Naive B cell (primary cell): ENCODE measurements around the gene ZNF212. TPM values are rescaled to one million over a fixed set of nuclear protein-coding genes. Genes with fewer than 3 reads are reported as not detected.
"Not testable (repeated sequence)": the region's sequence is repeated elsewhere in the genome, so short reads cannot be mapped to it uniquely, and the experiment has no call there.

Experiments
- ATAC-seq, 2 donors: fragments of 150-1000 bp; cut with Tn5 transposase; 2 replicates each; pipeline ENCODE4 v1.10.0; 2021; ENCODE audit warnings: low read depth in 2 of 2, mild to moderate bottlenecking in 2 of 2, moderate library complexity in 2 of 2
- DNase-seq: peaks from one replicate; pipeline ENCODE4 v3.0.0; 2022
- H3K27ac Mint-ChIP-seq, 6 donors: one replicate each; pipeline ENCODE4 v1.8.0; 2020 to 2022; ENCODE audit warnings: mild to moderate bottlenecking in 6 of 6, mixed read lengths in 6 of 6, moderate library complexity in 5 of 6, inconsistent platforms in 2 of 6
- H3K27me3 Mint-ChIP-seq, 3 donors: one replicate each; pipeline ENCODE4 v1.8.0; 2021 to 2022; ENCODE audit warnings: mixed read lengths in 3 of 3, mild to moderate bottlenecking in 1 of 3
- H3K36me3 Mint-ChIP-seq, 2 donors: one replicate each; pipeline ENCODE4 v1.8.0; 2020 to 2022; ENCODE audit warnings: mixed read lengths in 2 of 2, inconsistent platforms in 1 of 2, mild to moderate bottlenecking in 1 of 2
- H3K4me1 Mint-ChIP-seq, 3 donors: one replicate each; pipeline ENCODE4 v1.8.0; 2020 to 2022; ENCODE audit warnings: mixed read lengths in 3 of 3, inconsistent platforms in 1 of 3, mild to moderate bottlenecking in 1 of 3, moderate library complexity in 1 of 3
- H3K4me3 Mint-ChIP-seq, 8 donors: one replicate each; pipeline ENCODE4 v1.8.0; 2020 to 2022; ENCODE audit warnings: mild to moderate bottlenecking in 8 of 8, mixed read lengths in 8 of 8, moderate library complexity in 8 of 8, inconsistent platforms in 2 of 8
- H3K9me3 Mint-ChIP-seq, 7 donors: one replicate each; pipeline ENCODE4 v1.8.0; 2020 to 2022; ENCODE audit warnings: mixed read lengths in 7 of 7, mild to moderate bottlenecking in 5 of 7, inconsistent platforms in 2 of 7, moderate library complexity in 1 of 7
- polyA plus RNA-seq, 6 donors: library from polyadenylated mRNA; unstranded; fragments of 300-500 nt; fragmentation: Illumina TruSeq; gene quantifications; one replicate each; pipeline ENCODE4 v1.2.3, GENCODE V29; 2021; ENCODE audit warnings: low read depth in 6 of 6

ZNF212 gene
- polyA plus RNA-seq, 6 donors from 2014 or later: 1.8 to 10.3 (median 5.5) TPM

- no peak for DNase-seq
- no peak for ATAC-seq
- no peak overlapping the region for H3K4me3 Mint-ChIP-seq
- H3K27me3 Mint-ChIP-seq: no peaks in the 10 kb centered on the region
- peak overlapping the region in 2 of 6 donors; percentile 14 to 15 for H3K27ac Mint-ChIP-seq
- peaks cover 26 to 42% (median 30%) of the 10 kb centered on the region in 3 donors for H3K4me1 Mint-ChIP-seq
- H3K36me3 Mint-ChIP-seq: peaks cover 0 to 14% of the 10 kb centered on the region in 2 donors
- H3K9me3 Mint-ChIP-seq: no peaks in the 10 kb centered on the region
These were observed 9.3 kb downstream of the ZNF212 start for GRCh38 chr7:149248777-149249176.

DNA sequence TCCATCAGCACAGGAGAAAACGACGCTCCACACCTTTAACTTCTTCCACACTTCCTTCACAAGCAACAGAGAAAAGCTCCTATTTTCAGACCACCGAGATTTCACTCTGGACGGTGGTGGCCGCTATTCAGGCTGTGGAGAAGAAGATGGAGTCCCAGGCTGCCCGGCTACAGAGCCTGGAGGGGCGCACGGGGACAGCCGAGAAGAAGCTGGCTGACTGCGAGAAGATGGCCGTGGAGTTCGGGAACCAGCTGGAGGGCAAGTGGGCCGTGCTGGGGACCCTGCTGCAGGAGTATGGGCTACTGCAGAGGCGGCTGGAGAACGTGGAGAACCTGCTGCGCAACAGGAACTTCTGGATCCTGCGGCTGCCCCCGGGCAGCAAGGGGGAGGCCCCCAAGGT lies 10.7 kb downstream of the ZNF212 start:
- not testable (repeated sequence) for H3K9me3 Mint-ChIP-seq, DNase-seq, H3K27me3 Mint-ChIP-seq, ATAC-seq
- Mint-ChIP-seq H3K36me3 (peaks cover 0 to 14% of the 10 kb centered on the region in 2 donors), H3K27ac (peak overlapping the region in 1 of 6 donors; percentile 69), H3K4me1 (peaks cover 16 to 33% (median 23%) of the 10 kb centered on the region in 3 donors), H3K4me3 (peak overlapping the region in 1 of 8 donors; percentile 59)

GRCh38 chr7:149251518-149251917 lies 12.1 kb downstream of the ZNF212 start:
- not testable (repeated sequence) for ATAC-seq, H3K27ac Mint-ChIP-seq, H3K4me3 Mint-ChIP-seq, H3K27me3 Mint-ChIP-seq, DNase-seq, H3K9me3 Mint-ChIP-seq
- H3K36me3 Mint-ChIP-seq: peaks cover 5 to 14% of the 10 kb centered on the region in 2 donors
- H3K4me1 Mint-ChIP-seq: peaks cover 6 to 19% (median 13%) of the 10 kb centered on the region in 3 donors

DNA sequence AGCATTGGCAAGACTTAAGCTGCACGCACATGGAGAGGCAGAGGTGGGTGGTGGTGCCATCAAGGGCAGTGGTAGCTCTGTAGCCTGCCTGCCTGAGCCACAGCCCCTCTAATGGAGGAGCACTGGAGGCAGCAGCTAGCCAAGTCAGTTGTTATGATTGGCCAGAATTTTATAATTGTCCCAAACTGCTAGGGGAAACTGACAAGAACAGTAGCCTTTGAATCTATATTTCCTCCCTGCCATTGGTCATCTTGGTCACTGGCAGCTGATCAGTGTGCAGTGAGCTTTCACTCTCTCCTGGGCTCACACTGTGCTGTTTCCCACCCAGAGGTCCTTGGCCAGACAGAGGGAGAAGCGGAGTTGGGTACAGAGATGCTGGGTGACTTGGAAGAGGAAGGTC lies 12.9 kb downstream of the ZNF212 start:
- no peak for DNase-seq
- Mint-ChIP-seq H3K9me3 (no peaks in the 10 kb centered on the region), H3K27ac (no peak overlapping the region), H3K27me3 (no peaks in the 10 kb centered on the region), H3K36me3 (peaks cover 5 to 14% of the 10 kb centered on the region in 2 donors), H3K4me3 (no peak overlapping the region), H3K4me1 (peaks cover 4 to 18% (median 13%) of the 10 kb centered on the region in 3 donors)
- no peak for ATAC-seq

DNA sequence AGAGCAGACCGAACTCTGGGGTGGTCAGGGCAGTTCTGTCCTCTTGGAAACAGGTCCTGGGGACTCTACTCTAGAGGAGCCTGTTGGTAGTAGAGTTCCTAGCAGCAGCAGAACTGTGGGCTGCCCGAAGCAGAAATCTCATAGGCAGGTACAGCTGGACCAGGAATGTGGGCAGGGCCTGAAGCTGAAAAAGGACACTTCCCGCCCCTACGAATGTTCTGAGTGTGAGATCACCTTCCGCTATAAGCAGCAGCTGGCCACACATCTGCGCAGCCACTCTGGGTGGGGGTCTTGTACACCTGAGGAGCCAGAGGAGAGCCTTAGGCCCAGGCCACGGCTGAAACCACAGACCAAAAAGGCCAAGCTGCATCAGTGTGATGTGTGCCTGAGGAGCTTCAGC lies 14.2 kb downstream of the ZNF212 start:
- Mint-ChIP-seq H3K27me3 (no peaks in the 10 kb centered on the region), H3K27ac (no peak overlapping the region)
- ATAC-seq: no peak

GRCh38 chr7:149254181-149254858 lies 14.9 kb downstream of the ZNF212 start:
- ATAC-seq: no peak
- Mint-ChIP-seq H3K4me3 (no peak overlapping the region), H3K36me3 (peaks cover 5 to 14% of the 10 kb centered on the region in 2 donors)

More for the DNA sequence above, 14.2 kb downstream of the ZNF212 start:
- Mint-ChIP-seq H3K36me3 (peaks cover 5 to 14% of the 10 kb centered on the region in 2 donors), H3K9me3 (no peaks in the 10 kb centered on the region), H3K4me3 (no peak overlapping the region), H3K4me1 (peaks cover 5 to 13% (median 6%) of the 10 kb centered on the region in 3 donors)
- no peak for DNase-seq

DNA sequence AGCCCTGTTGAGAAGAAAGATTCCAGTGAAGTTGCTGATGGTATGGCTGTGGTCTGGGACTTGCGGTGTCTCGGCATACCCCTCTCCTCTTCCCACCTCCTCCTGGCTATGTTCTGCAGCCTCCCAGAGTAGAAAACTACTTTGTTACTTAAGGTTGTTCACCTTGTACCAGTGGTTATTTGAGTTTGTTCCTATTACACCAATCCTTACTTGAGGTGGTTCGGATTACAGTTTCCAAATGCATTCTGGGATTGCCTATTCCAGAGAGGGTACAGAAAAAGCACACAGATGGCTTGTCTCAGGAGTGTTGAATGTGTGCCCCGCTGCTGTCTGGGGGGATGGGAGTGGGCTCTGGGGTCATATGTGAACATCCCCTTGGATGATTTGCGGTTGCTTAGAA lies 15.7 kb downstream of the ZNF212 start:
- H3K27ac Mint-ChIP-seq: peak overlapping the region in 1 of 6 donors; percentile 40
- H3K36me3 Mint-ChIP-seq: peaks cover 5 to 14% of the 10 kb centered on the region in 2 donors

More at GRCh38 chr7:149254181-149254858, 14.9 kb downstream of the ZNF212 start:
- Mint-ChIP-seq H3K27ac (no peak overlapping the region), H3K9me3 (no peaks in the 10 kb centered on the region), H3K27me3 (no peaks in the 10 kb centered on the region), H3K4me1 (peaks cover 4 to 11% (median 5%) of the 10 kb centered on the region in 3 donors)
- no peak for DNase-seq

DNA sequence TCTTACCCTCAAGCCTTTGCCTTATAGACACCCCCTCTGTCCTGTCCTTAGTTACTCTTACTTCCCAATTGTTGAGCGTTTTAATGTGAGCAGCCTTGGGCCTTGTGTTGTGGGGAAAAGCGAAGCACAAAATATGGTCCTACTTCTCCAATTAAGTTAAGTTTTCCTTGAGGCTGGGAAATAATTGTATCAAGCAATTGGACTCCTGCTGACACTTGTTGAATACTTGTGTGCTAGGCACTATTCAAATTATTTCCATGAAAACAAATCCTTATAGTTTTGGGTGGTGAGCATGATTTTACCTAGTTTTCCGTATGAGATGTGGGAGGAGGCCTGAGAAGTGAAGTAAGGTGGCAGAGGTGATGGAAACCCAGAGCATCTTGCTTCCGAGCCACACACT lies 17.1 kb downstream of the ZNF212 start:
- peaks cover 5 to 11% (median 10%) of the 10 kb centered on the region in 3 donors for H3K4me1 Mint-ChIP-seq
- H3K4me3 Mint-ChIP-seq: no peak overlapping the region
- no peaks in the 10 kb centered on the region for H3K27me3 Mint-ChIP-seq
- no peaks in the 10 kb centered on the region for H3K9me3 Mint-ChIP-seq
- no peak for ATAC-seq
- no peak for DNase-seq
- peak overlapping the region in 1 of 6 donors; percentile 56 for H3K27ac Mint-ChIP-seq
- H3K36me3 Mint-ChIP-seq: peaks cover 5 to 11% of the 10 kb centered on the region in 2 donors

More for the DNA sequence above, 15.7 kb downstream of the ZNF212 start:
- H3K4me3 Mint-ChIP-seq: peak overlapping the region in 1 of 8 donors; percentile 30
- no peaks in the 10 kb centered on the region for H3K9me3 Mint-ChIP-seq
- ATAC-seq: no peak
- no peaks in the 10 kb centered on the region for H3K27me3 Mint-ChIP-seq
- DNase-seq: no peak
- H3K4me1 Mint-ChIP-seq: peaks cover 4 to 11% (median 5%) of the 10 kb centered on the region in 3 donors

GRCh38 chr7:149257146-149257545 lies 17.7 kb downstream of the ZNF212 start:
- Mint-ChIP-seq H3K27me3 (no peaks in the 10 kb centered on the region), H3K9me3 (no peaks in the 10 kb centered on the region), H3K4me3 (no peak overlapping the region), H3K27ac (no peak overlapping the region), H3K4me1 (peaks cover 6 to 11% (median 11%) of the 10 kb centered on the region in 3 donors), H3K36me3 (peaks cover 5 to 6% of the 10 kb centered on the region in 2 donors)
- no peak for DNase-seq
- no peak for ATAC-seq

DNA sequence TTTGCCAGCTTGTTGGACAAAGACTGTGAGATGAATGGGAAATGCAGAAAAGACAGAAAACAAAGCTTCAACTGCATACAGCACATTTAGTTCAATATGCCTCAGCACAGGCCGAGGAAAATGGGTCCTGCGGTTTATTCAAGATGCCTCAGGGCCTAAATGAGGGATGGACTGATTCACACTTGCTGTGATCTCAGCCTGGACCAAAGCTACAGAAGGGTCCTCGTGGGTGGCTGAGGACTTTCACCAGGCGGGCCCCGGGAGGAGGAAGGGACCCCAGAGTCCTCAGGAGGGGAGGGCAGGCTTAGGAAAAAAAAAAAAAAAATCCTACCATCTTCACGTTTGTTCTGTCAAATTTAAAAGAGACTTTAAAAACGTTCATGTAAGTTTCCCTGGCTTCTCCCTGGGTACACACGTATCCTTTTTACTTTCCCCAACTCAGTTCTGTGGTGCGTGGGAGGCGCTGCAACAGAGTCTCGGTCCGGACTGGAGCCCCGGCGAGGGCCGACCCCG lies 21.9 kb downstream of the ZNF212 start:
- no peaks in the 10 kb centered on the region for H3K9me3 Mint-ChIP-seq
- H3K4me3 Mint-ChIP-seq: peak overlapping the region; percentile 84 to 92 (median 91)
- no peaks in the 10 kb centered on the region for H3K27me3 Mint-ChIP-seq
- peaks cover 0 to 2% of the 10 kb centered on the region in 2 donors for H3K36me3 Mint-ChIP-seq
- H3K27ac Mint-ChIP-seq: peak overlapping the region; percentile 49 to 97 (median 86)
- DNase-seq (no peak), ATAC-seq (no peak)
- H3K4me1 Mint-ChIP-seq: peaks cover 21 to 37% (median 23%) of the 10 kb centered on the region in 3 donors

DNA sequence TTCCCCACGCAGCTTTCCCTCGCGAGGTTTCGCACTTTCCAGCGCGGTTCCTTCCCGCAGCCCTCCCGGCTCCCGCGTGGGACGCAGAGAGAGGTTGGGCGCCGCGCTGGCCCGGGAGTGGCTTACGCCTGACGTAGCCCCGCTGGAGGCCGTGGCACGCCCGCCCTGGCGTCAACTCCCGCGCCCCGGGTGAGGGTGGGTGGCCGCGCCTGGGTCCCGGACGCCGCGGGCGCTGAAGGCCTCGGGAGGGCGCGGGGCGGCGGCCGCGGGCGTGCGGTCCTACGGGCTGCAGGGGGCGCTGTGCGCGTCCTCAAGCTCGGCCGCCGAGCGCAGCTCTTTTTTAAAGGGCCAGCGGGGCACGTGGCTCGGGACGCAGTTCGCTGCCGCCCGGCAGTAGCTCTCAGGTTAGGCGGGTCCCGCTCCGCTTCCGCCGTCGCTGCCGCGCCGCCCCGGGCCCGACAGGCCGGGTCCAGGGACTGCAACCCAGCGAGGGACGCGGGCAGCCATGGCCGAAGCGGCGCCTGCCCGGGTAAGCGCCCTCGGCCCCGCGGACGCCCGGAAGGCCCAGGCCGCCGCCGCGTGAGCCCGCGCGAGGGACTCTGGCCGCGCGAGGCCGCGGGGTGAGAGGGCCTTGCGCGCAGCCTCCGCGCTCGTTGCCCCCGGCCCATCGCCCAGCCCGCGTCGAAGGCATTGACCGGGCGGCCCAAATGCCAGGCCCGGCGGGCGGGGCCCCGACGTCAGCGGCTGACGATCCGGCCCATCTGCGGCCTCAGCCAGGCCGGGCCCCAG lies 22.6 kb downstream of the ZNF212 start, which contains the start of gene ZNF783:
Gene ZNF783 (plus strand): TSS at position 368 of the 789 bp plus-strand sequence. CDS start 138 bp downstream, at position 506.
- peaks cover 0 to 9% of the 10 kb centered on the region in 2 donors for H3K36me3 Mint-ChIP-seq

DNA sequence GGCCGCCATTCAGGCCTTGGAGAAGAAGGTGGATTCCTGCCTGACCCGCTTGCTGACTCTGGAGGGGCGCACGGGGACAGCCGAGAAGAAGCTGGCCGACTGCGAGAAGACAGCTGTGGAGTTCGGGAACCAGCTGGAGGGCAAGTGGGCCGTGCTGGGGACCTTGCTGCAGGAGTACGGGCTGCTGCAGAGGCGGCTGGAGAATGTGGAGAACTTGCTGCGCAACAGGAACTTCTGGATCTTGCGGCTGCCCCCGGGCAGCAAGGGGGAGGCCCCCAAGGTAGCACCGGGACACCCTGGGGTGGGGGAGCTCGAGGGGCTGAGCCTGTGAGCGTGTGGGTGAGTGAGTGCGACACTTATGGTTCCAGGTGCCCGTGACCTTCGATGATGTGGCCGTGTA lies 27.0 kb downstream of the ZNF212 start:
- peaks cover 17 to 27% of the 10 kb centered on the region in 2 donors for H3K36me3 Mint-ChIP-seq
- ATAC-seq (no peak), DNase-seq (no peak)
- H3K4me1 Mint-ChIP-seq: peaks cover 15 to 36% (median 19%) of the 10 kb centered on the region in 3 donors
- no peaks in the 10 kb centered on the region for H3K27me3 Mint-ChIP-seq
- H3K4me3 Mint-ChIP-seq: peak overlapping the region in 1 of 8 donors; percentile 53
- no peaks in the 10 kb centered on the region for H3K9me3 Mint-ChIP-seq
- peak overlapping the region in 4 of 6 donors; percentile 33 to 55 (median 48) for H3K27ac Mint-ChIP-seq

More for the DNA sequence above, 22.6 kb downstream of the ZNF212 start, which contains the start of gene ZNF783:
- ATAC-seq (peak; percentile 84 to 85), DNase-seq (peak; percentile 84)
- no peaks in the 10 kb centered on the region for H3K9me3 Mint-ChIP-seq
- peak within 1 kb of the TSS; percentile 84 to 92 (median 91) for H3K4me3 Mint-ChIP-seq
- H3K27ac Mint-ChIP-seq: peak within 1 kb of the TSS; percentile 66 to 97 (median 86)
- peaks cover 23 to 40% (median 24%) of the 10 kb centered on the region in 3 donors for H3K4me1 Mint-ChIP-seq
- no peaks in the 10 kb centered on the region for H3K27me3 Mint-ChIP-seq

GRCh38 chr7:149267733-149268132 lies 28.3 kb downstream of the ZNF212 start:
- peaks cover 15 to 35% (median 16%) of the 10 kb centered on the region in 3 donors for H3K4me1 Mint-ChIP-seq

More at GRCh38 chr7:149267733-149268132, 28.3 kb downstream of the ZNF212 start:
- H3K27ac Mint-ChIP-seq: peak overlapping the region in 1 of 6 donors; percentile 71
- H3K9me3 Mint-ChIP-seq: no peaks in the 10 kb centered on the region
- no peaks in the 10 kb centered on the region for H3K27me3 Mint-ChIP-seq
- ATAC-seq: no peak
- H3K36me3 Mint-ChIP-seq: peaks cover 17 to 27% of the 10 kb centered on the region in 2 donors
- no peak for DNase-seq
- H3K4me3 Mint-ChIP-seq: no peak overlapping the region
